OCI-LY3 (cell line): ENCODE measurements around the gene SNCG.

Experiments
- EZH2phosphoT487 ChIP-seq: fragments of 200-600 bp; shearing (Covaris generic); IDR thresholded peaks from 2 replicates; pipeline ENCODE4 v1.6.1; 2018; ENCODE audit warnings: antibody characterized with exemption, mixed run types, low read depth
- TF ChIP-seq, protein P1 (sequence below): fragments of 200-600, 300-600 bp; sonication (generic); IDR thresholded peaks from 2 replicates; pipeline ENCODE4 v1.5.1; 2014; ENCODE audit warnings: antibody characterized with exemption, low read length, low read depth

DNA sequence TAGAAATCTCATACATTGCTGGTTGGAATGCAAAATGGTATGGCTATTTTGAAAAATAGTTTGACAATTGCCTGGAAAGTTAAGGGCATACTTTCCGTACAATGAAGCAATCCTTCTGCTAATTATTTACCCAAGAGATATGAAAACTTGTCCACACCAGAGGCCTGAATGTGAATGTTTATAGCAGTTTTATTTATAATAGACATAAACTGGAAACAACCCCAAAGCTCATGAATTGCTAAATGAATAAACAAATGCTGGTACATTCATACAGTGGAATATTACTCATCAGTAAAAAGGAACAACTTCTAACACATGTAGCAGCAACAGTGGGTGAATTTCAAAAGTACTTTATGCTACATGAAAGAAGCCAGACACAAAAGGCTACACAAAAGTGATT, 43.7 kb upstream of the SNCG start:
- TF ChIP-seq, protein P1, sequence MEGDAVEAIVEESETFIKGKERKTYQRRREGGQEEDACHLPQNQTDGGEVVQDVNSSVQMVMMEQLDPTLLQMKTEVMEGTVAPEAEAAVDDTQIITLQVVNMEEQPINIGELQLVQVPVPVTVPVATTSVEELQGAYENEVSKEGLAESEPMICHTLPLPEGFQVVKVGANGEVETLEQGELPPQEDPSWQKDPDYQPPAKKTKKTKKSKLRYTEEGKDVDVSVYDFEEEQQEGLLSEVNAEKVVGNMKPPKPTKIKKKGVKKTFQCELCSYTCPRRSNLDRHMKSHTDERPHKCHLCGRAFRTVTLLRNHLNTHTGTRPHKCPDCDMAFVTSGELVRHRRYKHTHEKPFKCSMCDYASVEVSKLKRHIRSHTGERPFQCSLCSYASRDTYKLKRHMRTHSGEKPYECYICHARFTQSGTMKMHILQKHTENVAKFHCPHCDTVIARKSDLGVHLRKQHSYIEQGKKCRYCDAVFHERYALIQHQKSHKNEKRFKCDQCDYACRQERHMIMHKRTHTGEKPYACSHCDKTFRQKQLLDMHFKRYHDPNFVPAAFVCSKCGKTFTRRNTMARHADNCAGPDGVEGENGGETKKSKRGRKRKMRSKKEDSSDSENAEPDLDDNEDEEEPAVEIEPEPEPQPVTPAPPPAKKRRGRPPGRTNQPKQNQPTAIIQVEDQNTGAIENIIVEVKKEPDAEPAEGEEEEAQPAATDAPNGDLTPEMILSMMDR, result no peak
- TF ChIP-seq EZH2phosphoT487, result no peak
